Activated CD8-positive, alpha-beta memory T cell treated with anti-CD3 and anti-CD28 coated beads for 24 hours (primary cell): ENCODE results near the gene RRAGC.
"Not testable (repeated sequence)": the region's sequence is repeated elsewhere in the genome, so short reads cannot be mapped to it uniquely, and the experiment has no call there.

ENCODE experiments used
- DNase-seq: peaks from one replicate; pipeline ENCODE4 v3.0.0-alpha.2; 2020

The RRAGC gene

DNA sequence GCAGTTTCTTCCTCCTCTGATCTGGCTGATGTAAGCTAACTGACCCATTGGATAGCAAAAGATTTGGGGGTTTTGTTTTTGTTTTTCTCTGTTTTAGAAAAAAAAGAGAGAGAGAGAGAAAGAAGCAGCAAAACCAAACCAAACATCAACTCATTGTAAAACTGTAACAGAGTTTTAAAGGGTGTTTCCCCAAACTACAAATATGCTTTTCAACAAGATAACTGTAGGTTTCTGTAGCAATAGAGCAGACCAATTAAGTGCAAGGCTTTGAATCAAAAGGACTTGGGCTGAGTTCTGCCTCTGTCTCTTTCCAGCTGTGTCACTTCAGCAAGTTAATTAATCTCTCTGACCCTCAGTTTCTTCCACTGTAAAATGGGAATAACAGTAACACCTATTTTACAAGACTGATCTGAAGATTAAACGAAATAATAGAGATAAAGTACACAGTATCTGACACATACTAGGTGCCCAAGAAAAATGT lies 44.5 kb downstream of the RRAGC start:
- no peak for DNase-seq

DNA sequence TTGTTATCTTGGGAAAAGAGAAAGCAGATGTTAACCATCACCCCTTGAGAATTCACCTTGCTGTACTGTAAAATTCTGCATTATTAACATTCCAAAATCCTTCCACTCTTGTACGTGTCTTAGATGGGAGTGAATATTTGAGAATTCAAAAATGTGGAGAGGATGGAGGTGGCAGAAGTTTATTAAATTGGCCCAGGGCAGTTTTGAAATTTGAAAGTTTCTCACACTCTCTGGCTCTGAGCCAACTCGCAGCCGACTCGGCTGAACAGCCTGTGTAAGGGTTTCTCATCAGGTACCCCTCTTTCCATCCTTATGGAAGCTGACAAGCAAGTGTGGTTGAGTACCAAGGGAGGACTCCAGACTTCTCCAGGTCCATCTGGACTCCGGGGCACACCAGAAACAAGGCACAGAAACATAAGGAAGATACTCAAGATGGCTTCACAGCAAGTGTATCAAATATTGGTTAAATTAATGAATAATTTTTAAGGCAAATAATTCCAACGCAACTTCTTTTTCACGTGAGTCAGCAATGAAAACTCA lies 45.1 kb downstream of the RRAGC start:
- no peak for DNase-seq

DNA sequence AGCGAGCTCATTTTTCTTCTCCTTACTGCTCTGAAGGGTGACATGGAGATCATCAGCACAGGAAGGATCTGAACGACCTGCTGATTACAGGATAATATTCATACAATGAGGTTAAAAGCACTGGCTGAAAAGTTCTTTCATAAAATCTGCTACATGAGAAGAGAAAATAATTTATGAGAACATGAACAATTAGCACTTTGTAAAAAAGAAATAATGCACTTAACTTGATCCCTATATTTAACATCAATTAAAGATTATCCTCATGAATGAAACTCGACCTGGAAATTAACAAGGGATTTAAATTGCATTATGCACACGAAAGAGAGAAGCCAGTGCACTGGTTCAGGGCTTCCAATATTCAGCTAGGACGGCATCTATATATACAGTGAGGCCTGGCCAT lies 46.6 kb downstream of the RRAGC start:
- no peak for DNase-seq

DNA sequence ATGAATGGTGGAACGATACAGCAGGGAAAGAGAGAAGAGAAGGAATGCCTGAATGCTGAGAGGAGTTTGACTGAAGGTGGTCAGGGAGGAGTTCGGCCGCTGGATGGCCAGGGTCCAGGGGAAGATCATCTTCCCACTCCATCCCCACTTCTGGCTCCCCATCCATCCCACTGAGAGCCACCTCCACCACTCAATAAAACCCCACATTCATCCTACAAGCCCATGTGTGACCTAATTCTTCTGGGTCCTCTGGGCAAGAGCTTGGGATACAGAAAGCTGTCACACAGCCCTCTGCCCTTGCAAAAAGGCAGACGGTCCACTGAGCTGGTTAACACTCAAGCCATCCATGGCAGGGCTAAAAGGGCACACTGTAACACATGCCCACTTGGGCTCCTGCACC lies 48.1 kb downstream of the RRAGC start:
- not testable (repeated sequence) for DNase-seq

DNA sequence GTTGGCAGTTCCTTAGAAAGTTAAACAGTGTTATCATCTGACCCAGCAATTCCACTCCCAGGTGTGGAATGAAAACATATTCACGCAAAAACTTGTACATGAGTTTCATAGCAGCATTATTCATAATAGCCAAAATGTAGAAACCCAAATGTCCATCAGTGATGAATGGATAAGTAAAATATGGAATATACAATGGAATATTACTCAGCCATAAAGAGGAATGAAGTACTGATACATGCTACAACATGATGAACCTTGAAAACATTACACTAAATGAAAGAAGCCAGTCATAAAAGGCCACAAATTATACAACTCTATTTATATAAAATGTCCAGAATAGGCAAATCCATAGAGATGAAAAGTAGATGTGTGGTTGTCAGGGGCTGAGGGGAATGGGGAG lies 53.5 kb downstream of the RRAGC start:
- DNase-seq, result no peak

DNA sequence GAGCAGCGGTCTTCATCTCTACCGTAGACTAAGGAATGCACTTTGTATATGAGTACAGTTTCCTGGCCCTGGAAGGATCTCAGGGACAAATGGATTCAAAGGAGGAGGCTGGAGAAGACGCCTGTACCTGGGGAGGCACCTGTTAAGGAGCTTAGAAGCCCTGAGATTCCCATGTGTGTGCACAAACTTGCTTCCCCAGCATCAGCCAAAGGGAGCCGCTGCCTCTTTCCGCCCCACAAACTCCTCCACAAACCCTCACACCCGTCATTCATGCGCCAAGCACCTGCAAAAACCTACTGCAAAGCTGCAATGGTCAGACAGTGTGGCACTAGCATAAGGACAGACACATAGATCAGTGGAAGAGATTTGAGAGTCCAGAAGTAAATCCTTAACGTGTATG lies 54.5 kb downstream of the RRAGC start:
- DNase-seq, result no peak

DNA sequence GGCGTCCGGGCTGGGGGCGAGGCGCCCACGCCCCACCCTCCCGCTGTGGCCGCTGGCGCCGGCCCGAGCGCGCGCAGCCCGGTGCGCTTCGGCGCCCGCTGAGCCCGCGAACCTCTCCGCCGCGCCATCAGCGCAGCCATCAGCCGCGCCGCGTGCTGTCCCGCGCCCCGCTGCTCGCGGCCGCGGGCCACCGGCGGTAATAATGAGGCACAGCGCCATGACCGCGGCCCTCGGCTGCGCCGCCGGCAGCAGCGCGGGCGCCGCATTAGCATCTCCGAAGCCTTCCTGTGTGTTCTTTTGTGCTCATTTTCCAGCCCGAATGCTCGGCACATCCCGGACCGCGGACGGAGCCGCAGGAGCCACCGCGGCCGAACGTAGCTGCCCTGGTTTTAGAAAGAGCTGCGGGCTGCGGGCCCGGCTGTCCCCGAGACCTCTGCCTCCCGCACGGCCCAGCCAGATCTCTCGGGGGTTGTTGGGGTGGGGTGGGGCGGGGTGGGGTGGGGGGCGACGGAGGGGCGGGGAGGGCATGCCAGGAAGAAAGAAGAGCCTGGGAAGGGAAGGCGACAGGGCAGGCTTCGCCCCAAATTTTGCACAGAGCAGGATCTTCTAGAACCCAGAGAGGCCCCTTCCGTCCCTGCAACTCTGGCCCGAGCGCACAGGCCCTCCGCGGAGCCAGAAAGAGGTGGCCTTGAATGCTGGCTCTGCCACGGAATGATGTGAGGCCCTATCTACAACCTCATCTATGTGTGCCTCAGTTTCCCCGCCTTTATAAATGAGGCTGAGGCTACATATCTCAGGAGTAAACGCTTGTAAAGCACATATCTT lies 55.3 kb downstream of the RRAGC start:
- DNase-seq, result no peak

DNA sequence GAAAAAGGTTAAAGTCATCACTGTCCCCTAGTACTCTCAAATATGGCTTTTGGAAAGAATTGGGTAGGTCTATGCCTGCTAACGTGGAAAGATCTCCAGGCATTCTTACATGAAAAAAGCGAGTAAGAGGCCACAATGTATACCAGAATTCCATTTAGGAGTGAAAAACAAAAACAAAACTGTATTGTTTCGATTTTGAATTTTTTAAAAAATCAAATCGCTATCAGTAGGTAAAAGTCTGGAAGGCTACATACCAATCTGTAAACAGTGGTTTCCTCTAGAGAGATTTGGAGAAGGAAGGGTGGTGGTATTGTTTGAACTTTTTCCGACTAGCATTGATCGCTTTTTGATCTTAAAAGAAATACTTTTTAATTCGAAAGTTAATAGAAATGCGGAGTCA lies 55.9 kb downstream of the RRAGC start:
- DNase-seq, result no peak

DNA sequence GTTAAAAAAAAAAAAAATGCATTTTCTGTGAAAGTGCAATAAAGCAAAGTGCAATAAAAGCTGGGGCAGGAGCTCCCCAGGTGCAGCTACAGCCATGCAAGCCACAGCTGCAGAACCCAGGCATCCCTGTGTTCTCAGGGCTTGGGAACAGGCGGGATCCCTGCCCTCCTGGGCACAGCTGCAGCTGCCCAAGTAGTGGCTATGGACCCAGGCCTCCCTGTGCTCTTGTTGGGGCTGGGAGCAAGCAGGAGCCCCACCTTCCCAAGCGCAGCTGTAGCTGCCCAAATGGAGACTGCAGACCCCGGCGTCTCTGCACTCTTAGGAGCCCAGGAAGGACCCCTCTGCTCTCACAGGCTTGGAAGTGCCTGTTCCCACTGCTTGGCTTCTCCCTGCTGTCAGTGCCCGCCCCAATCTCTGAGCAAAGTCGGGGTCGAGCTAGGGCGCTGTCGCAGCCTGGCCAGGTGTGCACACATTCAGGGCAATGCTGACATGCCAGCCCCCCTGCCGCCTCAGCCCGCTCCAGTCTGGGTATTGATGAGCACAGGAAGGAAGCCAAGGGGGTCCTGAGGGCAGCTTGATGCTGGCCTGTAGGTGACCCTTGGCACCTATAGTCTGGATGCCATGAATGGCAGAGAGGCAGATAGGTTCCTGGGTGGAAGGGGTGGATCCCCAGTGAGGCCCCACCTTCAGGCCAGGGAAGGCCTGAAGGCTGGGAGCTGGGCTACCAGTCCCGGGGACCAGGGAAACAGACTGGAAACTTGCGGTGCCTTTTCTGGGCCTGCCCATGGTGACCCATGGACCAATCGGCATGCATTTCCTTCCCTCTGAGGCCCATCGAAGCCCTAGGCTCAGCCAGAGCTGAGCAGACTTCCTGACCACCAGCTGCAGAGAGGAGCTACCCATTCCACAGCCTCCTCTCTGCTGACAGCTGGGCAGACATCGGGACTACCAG lies 58.6 kb downstream of the RRAGC start:
- DNase-seq, result no peak

DNA sequence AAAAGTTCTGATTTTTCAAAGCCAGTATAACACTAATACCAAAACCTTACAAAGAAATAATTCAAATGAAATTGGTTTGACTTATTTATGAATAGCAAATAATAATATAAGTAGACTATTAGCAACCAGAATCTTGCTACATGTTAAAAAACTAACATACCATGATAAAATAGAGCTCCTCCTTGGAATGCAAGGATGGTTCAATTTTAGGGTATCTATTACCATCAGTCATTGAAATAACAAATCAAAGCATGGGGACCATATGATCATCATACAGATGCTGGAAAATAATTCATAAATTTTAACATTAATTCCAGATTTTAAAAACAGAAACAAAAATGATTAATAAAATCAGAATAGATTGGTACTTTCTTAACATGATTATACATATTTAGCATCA lies 66.3 kb downstream of the RRAGC start:
- no peak for DNase-seq

DNA sequence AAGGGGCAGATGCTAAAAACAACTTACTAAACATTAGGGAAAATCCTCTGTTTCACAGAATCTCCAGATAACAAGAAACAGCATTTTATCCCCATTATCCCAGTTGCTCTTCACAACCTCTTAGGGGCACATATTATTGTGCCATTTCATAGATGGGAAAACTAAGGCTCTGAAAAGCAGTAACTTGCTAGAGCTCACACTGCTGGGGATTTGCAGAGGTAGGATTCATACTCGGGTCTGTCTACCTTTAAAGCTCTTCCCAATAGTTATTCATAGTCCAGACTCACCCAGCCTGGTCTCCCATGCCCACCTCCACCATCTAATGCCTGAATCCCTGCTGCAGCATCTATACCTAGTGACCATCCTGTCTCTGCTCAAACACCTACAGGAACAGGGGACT lies 67.7 kb downstream of the RRAGC start:
- DNase-seq, result no peak

DNA sequence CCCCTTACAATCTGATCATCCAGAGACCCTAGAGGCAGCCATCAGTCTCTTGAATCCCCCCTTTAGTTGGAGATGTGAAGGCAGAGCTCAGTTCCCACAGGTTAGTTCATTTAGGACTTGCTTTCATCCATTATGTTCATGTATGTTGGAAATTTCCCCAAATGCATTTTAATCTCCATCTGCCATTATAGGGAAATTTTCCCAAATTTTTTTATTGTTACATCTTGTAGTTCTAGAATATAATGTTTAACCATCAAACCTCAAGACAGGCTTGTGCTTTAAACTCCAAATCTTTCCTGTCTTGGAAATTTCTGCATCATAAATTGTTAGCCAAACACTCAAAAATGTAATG lies 68.4 kb downstream of the RRAGC start:
- no peak for DNase-seq

DNA sequence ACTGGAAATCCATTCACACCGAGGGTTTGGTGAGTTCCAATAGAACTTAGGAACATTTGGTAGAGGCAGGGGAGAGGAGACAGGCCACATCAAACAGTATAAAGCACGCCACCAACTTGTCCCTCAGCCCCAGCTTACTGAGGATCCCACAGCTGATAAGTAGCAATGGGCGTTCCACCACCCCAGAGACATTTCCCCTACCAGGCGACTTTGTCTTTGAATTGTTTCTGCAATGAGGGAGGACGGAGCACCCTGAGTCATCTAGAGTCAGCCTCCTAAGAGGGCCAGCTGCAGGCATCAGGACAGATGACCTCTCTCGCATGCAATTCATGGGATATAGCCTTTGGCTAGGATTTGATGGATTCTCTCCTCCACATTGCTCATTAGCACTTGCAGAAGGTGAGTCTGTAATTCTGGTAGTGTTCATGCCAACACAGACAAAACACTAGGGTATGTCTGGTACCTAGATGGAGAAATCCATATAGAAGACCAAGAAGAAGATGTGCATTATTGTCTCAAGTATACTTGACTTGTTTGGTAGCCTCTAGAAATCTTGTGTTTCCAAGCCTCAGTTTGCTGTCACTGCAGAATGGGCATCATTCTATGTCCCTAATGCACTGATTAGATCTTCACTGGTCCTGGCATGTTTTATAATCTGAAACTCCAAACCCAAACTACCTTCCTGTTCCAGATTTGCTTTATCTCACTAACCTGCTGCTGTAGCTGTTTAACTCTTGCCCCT lies 69.0 kb downstream of the RRAGC start:
- DNase-seq, result no peak

DNA sequence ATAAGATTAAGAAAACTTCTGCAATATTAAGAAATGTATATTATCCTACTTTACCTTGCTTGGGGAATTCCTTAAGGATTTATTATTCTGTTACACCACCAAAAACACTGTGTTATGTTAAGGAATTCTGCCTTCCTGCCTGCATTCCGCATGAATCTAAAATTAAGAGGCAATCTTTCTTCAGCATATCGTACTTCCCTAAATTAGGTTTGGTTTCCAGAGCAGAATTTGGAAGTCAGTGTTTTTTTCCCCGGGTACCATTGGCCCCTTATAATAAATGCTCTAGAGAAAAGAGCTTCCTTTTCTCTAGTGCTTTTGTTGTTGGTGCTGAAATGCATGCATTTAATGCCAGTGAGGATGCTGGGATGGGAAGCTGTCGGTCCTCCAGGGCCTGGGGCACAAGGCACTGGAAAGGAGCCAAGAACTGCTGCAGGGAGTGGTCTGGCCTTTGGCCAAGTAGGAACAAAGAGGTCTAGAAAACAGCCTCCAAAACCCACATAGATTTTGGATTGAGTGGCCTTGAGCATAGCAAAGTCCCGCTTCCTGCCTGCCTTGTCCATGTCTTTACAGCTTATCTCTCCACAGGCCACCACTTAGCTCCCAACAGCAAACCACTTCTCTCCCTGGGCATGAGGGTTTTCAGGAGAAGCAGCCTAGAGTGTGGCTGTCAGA lies 69.9 kb downstream of the RRAGC start:
- no peak for DNase-seq

DNA sequence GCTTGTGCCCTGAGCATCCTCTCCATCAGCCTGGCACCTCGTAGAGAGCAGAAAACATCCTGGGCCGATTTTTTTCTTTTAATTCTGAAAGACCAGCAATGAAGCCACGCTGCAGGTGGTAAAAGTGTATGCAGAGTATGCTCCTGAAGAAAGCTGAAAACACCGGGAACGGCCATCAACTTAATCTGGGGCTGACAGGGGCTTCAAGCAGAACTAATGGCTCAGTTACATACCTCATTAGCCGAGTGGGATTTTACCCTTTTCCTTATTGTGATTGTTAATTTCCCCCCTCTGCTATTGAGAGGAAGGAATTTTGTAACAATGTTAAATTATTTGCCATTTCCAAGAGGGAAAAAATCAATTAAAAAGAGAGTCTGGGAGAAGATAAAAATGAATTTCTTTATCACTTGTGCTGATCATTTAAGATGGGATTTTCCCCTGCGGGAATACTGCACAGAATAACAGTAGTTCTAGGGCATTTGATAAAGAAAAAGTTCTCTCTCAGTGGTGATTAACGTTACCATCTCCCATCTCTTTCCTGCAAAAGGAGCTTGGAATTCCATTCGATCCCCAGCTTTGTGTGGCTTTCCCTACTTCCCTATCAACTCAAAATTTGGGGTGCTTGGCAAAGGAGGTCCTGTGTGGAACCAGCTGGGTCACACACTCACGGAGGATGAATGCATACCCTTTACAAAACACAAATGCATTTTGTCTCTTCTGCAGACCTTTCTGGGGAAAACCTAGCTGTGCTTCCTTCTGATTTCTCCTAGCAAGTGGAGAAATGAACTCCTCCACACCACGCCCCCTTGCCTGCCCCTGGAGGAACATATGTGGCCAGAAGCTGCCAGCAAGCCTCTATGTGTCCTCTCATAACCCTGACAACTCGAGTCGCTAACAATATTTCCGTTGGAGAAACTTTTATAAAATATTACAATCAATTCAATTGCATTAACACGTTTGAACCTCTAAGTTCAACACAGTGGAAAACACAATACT lies 70.9 kb downstream of the RRAGC start:
- DNase-seq, result no peak
